ENCODE data around the gene GBE1. TPM values are rescaled to one million over a fixed set of nuclear protein-coding genes. Genes with fewer than 3 reads are reported as not detected.

Gene GBE1
- total RNA-seq, 1 experiment from 2014 or later, result 9.2 TPM

DNA sequence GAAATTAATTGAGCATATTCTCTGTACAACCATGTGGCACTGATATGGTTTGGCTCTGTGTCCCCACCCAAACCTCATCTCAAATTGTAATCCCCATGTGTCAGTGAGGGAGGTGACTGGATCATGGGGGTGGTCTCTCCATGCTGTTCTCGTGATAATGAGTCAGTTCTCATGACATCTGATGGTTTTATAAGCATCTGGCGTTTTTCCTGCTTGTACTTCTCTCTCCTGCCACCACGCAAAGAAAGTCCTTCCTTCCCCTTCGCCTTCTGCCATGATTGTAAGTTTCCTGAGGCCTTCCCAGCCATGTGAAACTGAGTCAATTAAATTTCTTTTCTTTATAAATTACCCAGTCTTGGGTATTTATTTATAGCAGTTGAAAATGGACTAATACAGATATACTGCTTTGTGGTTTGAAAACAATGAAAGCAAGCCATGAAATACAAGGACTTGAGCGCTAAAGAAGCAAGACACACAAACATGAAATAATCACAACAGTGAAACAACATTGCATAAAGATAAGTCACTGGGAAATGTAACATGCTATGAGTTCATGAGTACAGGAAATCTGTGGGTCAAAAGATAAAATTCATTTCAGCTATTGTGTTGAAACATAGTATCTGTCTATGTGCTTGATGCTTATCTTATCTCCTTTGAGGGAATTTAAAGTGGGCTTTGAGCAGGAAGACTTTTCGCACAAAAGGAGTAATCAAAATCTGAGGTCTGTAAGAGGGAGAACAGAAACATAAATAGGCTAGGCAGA is 288.7 kb downstream of the GBE1 start:
- ATAC-seq (no peak), DNase-seq (ENCODE audit: low spot score) (no peak)
- H3K27ac Mint-ChIP-seq, result no peak overlapping the region
- H3K36me3 Mint-ChIP-seq, result no peaks in the 10 kb centered on the region
- H3K4me3 Mint-ChIP-seq, result no peak overlapping the region
- peaks cover 43% of the 10 kb centered on the region for H3K4me1 Mint-ChIP-seq
- ChIA-PET POLR2A (no interaction called here), CTCF (no interaction called here)
- H3K9me3 Mint-ChIP-seq, result no peaks in the 10 kb centered on the region
- TF ChIP-seq PREB (CRISPR knock-in tag; IDR thresholded peaks at IDR 0.05; ENCODE audit: borderline replicate concordance), result no peak
- H3K27me3 Mint-ChIP-seq (ENCODE audit: low read depth), result no peaks in the 10 kb centered on the region

GRCh38 chr3:81470524-81471278 is 290.7 kb downstream of the GBE1 start:
- DNase-seq (ENCODE audit: low spot score), result no peak
- POLR2A ChIA-PET, result no interaction called here
- CTCF ChIA-PET, result no interaction called here
- Mint-ChIP-seq H3K4me1 (peaks cover 38% of the 10 kb centered on the region), H3K4me3 (no peak overlapping the region), H3K27me3 (ENCODE audit: low read depth) (no peaks in the 10 kb centered on the region), H3K27ac (no peak overlapping the region), H3K36me3 (no peaks in the 10 kb centered on the region), H3K9me3 (no peaks in the 10 kb centered on the region)
- no peak for ATAC-seq
- TF ChIP-seq ZNF317 (CRISPR knock-in tag; IDR thresholded peaks at IDR 0.05; ENCODE audit: borderline replicate concordance, low read depth), result no peak
- no peak for TF ChIP-seq ZNF423 (CRISPR knock-in tag; IDR thresholded peaks at IDR 0.05)
- TF ChIP-seq, protein P1, sequence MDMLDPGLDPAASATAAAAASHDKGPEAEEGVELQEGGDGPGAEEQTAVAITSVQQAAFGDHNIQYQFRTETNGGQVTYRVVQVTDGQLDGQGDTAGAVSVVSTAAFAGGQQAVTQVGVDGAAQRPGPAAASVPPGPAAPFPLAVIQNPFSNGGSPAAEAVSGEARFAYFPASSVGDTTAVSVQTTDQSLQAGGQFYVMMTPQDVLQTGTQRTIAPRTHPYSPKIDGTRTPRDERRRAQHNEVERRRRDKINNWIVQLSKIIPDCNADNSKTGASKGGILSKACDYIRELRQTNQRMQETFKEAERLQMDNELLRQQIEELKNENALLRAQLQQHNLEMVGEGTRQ (CRISPR knock-in tag; IDR thresholded peaks at IDR 0.05), result no peak
- no peak for TF ChIP-seq MAX (CRISPR knock-in tag; IDR thresholded peaks at IDR 0.05)
- no peak for TF ChIP-seq ARID4B (CRISPR knock-in tag; IDR thresholded peaks at IDR 0.05; ENCODE audit: borderline replicate concordance)
- no peak for TF ChIP-seq IRF1 (CRISPR knock-in tag; IDR thresholded peaks at IDR 0.05)
- no peak for TF ChIP-seq E2F5 (CRISPR knock-in tag; IDR thresholded peaks at IDR 0.05)
- TF ChIP-seq SP1 (CRISPR knock-in tag; conservative IDR thresholded peaks at IDR 0.05), result no peak
- TF ChIP-seq ZSCAN18 (CRISPR knock-in tag; IDR thresholded peaks at IDR 0.05), result no peak
- TF ChIP-seq ZBTB21 (CRISPR knock-in tag; IDR thresholded peaks at IDR 0.05; ENCODE audit: borderline replicate concordance), result no peak
- TF ChIP-seq, protein P2, sequence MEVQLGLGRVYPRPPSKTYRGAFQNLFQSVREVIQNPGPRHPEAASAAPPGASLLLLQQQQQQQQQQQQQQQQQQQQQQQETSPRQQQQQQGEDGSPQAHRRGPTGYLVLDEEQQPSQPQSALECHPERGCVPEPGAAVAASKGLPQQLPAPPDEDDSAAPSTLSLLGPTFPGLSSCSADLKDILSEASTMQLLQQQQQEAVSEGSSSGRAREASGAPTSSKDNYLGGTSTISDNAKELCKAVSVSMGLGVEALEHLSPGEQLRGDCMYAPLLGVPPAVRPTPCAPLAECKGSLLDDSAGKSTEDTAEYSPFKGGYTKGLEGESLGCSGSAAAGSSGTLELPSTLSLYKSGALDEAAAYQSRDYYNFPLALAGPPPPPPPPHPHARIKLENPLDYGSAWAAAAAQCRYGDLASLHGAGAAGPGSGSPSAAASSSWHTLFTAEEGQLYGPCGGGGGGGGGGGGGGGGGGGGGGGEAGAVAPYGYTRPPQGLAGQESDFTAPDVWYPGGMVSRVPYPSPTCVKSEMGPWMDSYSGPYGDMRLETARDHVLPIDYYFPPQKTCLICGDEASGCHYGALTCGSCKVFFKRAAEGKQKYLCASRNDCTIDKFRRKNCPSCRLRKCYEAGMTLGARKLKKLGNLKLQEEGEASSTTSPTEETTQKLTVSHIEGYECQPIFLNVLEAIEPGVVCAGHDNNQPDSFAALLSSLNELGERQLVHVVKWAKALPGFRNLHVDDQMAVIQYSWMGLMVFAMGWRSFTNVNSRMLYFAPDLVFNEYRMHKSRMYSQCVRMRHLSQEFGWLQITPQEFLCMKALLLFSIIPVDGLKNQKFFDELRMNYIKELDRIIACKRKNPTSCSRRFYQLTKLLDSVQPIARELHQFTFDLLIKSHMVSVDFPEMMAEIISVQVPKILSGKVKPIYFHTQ (CRISPR knock-in tag; IDR thresholded peaks at IDR 0.05), result no peak
- TF ChIP-seq CREB1 (CRISPR knock-in tag; IDR thresholded peaks at IDR 0.05), result no peak
- no peak for TF ChIP-seq MYBL2 (CRISPR knock-in tag; IDR thresholded peaks at IDR 0.05)
- no peak for TF ChIP-seq GRHL2 (CRISPR knock-in tag; IDR thresholded peaks at IDR 0.05; ENCODE audit: insufficient replicate concordance, severe bottlenecking)
- TF ChIP-seq TP53 (CRISPR knock-in tag; IDR thresholded peaks at IDR 0.05), result no peak
- no peak for TF ChIP-seq SMAD3 (CRISPR knock-in tag; IDR thresholded peaks at IDR 0.05; ENCODE audit: borderline replicate concordance)
- TF ChIP-seq ZNF138 (CRISPR knock-in tag; conservative IDR thresholded peaks at IDR 0.05), result no peak
- TF ChIP-seq TEAD1 (CRISPR knock-in tag; IDR thresholded peaks at IDR 0.05), result no peak
- TF ChIP-seq ZNF263 (CRISPR knock-in tag; IDR thresholded peaks at IDR 0.05; ENCODE audit: low read depth), result no peak
